Activated CD4-positive, CD25-positive, alpha-beta regulatory T cell treated with anti-CD3 and anti-CD28 coated beads, Interleukin-2, amount 50 U/mL, for 24 hours (primary cell): ENCODE data around the gene KCNT1.

ENCODE experiments used
- ATAC-seq, 2 donors: fragments of 150-1000 bp; cut with Tn5 transposase; one replicate each; pipeline ENCODE4 v1.10.0; 2021; ENCODE audit warnings: mild to moderate bottlenecking in 1 of 2, moderate library complexity in 1 of 2

KCNT1 gene

GRCh38 chr9:135728436-135729110 is 26.6 kb downstream of the KCNT1 start:
- no peak for ATAC-seq

DNA sequence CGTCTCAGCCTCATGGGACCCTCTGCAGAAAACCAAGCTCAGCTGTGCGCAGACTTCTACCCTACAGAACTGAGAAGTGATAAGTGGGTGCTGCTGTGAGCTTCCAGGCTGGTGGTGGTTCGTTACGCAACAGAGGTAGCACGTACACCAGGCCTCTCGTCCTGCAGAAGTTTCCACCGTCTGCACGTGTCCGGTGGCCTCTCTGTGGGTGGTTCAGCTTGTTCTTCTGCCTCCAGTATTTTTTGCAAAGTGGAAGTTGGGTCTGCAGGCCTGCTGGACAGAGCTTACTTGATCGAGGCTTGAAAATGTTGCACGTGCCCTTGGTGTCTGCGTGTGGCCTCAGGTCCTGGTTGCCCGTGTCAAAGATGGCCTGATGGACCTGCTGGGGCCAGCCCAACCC is 27.5 kb downstream of the KCNT1 start:
- no peak for ATAC-seq

DNA sequence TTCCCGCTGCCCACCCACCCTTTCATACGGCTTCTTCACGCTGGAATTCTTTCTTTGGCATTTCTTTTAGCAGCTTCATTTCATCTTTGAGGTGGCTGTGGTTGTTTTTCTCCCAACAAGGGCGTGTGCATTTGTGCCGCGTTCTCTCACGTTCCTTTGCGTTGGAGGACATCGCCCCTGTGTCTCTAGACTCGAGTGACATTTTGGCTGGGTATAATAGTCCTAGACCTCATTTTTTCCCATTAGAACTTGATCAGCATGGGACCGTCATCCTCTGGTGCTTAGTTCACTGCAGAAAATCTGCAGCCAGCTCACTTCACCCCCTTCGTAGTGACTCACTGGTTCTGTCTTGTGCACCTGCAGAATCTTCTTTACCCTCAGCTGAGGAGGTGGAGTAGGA is 29.5 kb downstream of the KCNT1 start:
- no peak for ATAC-seq

- ATAC-seq: no peak
Measured at GRCh38 chr9:135732569-135733257, 30.7 kb downstream of the KCNT1 start.

DNA sequence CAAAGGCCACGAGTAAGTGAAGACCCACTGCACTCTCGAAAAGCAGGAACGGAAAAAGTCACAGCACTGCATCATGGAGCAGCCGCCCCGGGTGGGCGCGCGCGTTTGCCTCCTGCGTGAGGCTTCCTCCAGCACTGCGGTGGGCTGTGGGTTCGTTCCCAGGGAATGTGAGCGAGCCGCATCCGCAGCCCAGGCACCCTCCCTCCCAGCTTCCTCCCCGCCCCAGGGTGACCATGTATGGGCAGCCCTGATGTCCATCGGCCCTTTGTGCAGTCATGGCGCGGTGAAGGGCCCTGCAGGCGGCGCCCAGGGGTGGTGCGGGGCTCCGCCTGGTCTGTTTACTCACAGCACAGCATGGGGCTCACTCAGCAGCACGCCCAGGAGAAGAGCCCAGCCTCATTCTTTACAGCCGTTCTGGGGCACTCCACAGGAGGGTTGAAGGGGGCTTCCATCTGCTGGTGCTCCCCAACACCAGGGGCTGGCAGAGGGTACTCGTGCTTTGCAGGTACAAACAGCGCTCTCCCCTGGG is 32.7 kb downstream of the KCNT1 start:
- no peak for ATAC-seq

DNA sequence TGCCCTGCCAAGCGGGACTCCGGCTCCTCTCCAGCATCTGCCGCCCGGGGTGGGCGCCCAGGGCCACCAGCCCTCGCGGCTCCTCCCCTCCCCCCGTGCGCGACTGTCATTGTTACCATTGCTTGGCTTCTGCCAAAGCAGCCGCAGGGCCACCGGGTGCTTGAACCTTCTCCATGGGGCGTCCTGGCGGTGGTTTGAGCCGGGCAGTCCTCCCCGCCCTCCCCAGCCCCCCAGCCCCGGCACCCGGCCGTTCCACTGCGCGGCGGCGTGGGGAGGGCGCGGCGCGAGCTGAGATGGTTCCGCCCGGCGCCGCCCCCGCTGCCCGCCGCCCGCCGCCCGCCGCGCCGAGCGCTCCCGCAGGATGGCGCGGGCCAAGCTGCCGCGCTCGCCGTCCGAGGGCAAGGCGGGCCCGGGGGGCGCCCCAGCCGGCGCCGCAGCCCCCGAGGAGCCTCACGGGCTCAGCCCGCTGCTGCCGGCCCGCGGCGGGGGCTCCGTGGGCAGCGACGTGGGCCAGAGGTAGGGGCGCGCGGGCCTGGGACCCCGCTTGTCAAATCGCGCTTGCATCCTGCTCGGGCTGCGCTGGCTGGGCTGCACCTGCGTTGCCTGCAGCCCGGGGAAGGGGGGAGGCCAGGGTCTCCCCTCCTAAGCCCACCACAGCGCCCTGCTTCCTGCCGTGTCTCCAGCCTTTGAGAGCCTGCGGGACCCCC is 34.4 kb downstream of the KCNT1 start:
- no peak for ATAC-seq

- ATAC-seq: no peak
Measured at GRCh38 chr9:135736979-135737839, 35.2 kb downstream of the KCNT1 start.

GRCh38 chr9:135737840-135738521 is 36.0 kb downstream of the KCNT1 start:
- ATAC-seq: no peak

GRCh38 chr9:135739271-135740220 is 37.6 kb downstream of the KCNT1 start:
- no peak for ATAC-seq

DNA sequence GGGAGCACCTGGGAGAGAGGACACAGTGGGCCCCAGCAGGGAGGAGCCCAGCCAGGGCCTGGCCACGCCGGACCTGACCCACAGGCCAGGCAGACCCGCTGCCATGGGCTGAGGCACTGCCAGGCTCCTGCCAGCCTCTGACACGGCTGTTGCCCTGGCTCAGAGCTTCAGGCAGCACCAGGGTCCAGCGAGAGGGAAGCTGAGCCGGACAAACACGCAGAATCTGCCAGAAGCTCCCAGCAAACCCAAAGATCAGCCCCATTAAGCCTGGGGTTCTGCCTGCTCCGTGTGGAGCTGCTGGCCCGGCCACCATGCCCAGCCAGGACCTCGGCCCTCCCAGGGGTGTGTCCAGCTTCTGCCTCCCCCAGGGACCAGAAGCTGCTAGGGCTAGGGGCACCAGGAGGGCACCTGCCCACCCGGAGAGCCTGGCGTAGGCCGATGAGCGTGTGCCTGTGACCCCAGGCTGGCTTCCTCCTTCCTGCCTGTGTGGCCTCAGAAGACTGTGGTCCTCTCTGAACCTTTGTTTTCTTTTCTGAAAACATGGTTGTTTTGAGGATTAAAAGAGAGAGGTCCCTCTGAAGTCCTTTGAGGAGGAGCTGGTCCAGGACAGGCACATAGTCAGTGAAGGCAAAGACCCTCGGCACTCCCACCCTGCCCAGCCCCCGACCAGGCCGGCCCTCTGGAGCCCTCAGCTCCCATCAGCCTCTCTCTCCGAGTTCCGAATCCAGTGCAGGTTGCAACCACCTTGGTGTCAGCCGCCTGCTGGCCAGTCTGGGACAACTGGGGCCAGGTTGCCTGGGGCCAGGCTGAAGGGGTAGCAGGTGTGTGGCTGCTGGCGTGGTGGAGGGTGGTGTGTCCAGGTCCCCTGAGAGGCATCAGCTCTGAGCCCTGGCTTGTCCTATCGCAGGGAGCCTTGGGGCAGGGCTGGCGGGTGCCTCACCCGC is 39.6 kb downstream of the KCNT1 start:
- ATAC-seq: no peak

DNA sequence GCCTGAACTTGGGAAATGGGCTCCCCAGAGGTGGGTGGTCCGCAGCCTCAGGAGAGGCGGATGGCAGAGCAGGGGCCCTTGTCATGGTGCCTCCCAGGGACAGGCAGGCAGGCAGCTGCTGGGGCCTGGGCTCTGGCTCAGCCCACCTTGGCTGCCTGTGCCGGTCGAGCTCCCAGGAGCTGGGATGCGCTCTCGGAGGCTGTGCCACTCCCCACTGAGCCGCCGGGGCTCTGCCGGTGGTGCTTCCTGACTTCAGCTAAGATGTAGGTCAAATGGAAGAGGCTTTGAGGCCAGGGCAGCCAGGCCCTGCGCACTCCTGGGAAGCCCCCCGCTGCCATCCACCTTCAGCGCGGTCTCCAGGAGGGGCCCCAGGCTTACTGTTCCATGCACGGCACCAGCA is 41.0 kb downstream of the KCNT1 start:
- no peak for ATAC-seq

GRCh38 chr9:135743546-135744332 is 41.8 kb downstream of the KCNT1 start:
- ATAC-seq: no peak

GRCh38 chr9:135744333-135745070 is 42.5 kb downstream of the KCNT1 start:
- no peak for ATAC-seq

GRCh38 chr9:135745189-135745588 is 43.2 kb downstream of the KCNT1 start:
- ATAC-seq: no peak

GRCh38 chr9:135745686-135746324 is 43.8 kb downstream of the KCNT1 start:
- ATAC-seq: no peak

GRCh38 chr9:135746565-135746964 is 44.6 kb downstream of the KCNT1 start:
- no peak for ATAC-seq

GRCh38 chr9:135747311-135747710 is 45.3 kb downstream of the KCNT1 start:
- ATAC-seq: no peak

DNA sequence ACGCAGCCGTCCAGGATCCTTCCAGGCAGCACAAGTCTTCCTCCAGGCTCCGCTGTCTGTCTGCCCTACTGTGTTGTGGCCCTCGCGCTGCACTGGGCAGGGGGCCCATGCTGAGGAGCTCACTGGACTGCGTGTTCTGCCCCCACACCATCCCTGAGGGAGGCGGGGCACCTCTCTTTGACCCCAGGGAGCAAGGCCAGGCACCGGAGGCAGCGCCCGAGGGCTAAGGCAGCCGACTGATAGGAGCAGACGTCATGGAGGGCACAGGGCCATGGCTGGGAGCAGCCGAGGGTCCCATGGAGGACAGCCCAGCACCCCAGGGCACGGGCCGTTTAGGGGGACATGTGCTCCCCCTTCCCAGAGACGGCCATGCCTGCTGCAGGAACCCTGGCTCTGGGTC is 46.7 kb downstream of the KCNT1 start:
- no peak for ATAC-seq
